ENCODE measurements around the gene RAB3D. TPM values are rescaled to one million over a fixed set of nuclear protein-coding genes. Genes with fewer than 3 reads are reported as not detected.
"Not testable (repeated sequence)": the region's sequence is repeated elsewhere in the genome, so short reads cannot be mapped to it uniquely, and the experiment has no call there.

The RAB3D gene
- polyA plus RNA-seq (2012; ENCODE audit: insufficient read depth, insufficient read length) = 1.3 TPM

- peak; percentile 82 for DNase-seq (ENCODE audit: low read depth, low spot score)
These were observed at the start of gene RAB3D for GRCh38 chr19:11339254-11340098. Gene RAB3D (minus strand): TSS chr19:11339657. CDS start chr19:11337399, 2,258 bp downstream.

GRCh38 chr19:11387162-11388034, 47.9 kb upstream of the RAB3D start:
- no peak overlapping the region for H3K4me3 ChIP-seq (ENCODE audit: low read length)
- DNase-seq (ENCODE audit: low read depth, low spot score) = no peak

More at GRCh38 chr19:11339254-11340098, at the start of gene RAB3D:
- peak within 1 kb of the TSS; percentile 59 for H3K4me3 ChIP-seq (ENCODE audit: low read length)

GRCh38 chr19:11384778-11385129, 45.3 kb upstream of the RAB3D start:
- no peak for DNase-seq (ENCODE audit: low read depth, low spot score)
- H3K4me3 ChIP-seq (ENCODE audit: low read length) = no peak overlapping the region

- H3K4me3 ChIP-seq (ENCODE audit: low read length) = no peak overlapping the region
- DNase-seq (ENCODE audit: low read depth, low spot score) = no peak
These were observed 44.2 kb upstream of the RAB3D start for GRCh38 chr19:11383706-11384048.

GRCh38 chr19:11382898-11383705, 43.6 kb upstream of the RAB3D start:
- DNase-seq (ENCODE audit: low read depth, low spot score) = no peak
- H3K4me3 ChIP-seq (ENCODE audit: low read length) = peak overlapping the region; percentile 37

- DNase-seq (ENCODE audit: low read depth, low spot score) = peak; percentile 98
- H3K4me3 ChIP-seq (ENCODE audit: low read length) = peak overlapping the region; percentile 76
These were observed 41.4 kb upstream of the RAB3D start for GRCh38 chr19:11380653-11381537.

- H3K4me3 ChIP-seq (ENCODE audit: low read length) = peak overlapping the region; percentile 76
These were observed 40.4 kb upstream of the RAB3D start for GRCh38 chr19:11379857-11380350.

GRCh38 chr19:11379269-11379845, 39.9 kb upstream of the RAB3D start:
- H3K4me3 ChIP-seq (ENCODE audit: low read length); DNase-seq (ENCODE audit: low read depth, low spot score): not testable (repeated sequence)

More at GRCh38 chr19:11379857-11380350, 40.4 kb upstream of the RAB3D start:
- DNase-seq (ENCODE audit: low read depth, low spot score) = no peak

GRCh38 chr19:11378319-11379189, 39.1 kb upstream of the RAB3D start:
- DNase-seq (ENCODE audit: low read depth, low spot score) = no peak
- H3K4me3 ChIP-seq (ENCODE audit: low read length) = no peak overlapping the region

GRCh38 chr19:11377756-11378155, 38.3 kb upstream of the RAB3D start:
- H3K4me3 ChIP-seq (ENCODE audit: low read length) = no peak overlapping the region
- DNase-seq (ENCODE audit: low read depth, low spot score) = no peak

- peak overlapping the region; percentile 7; the same call in 1 of the 2 replicates for H3K4me3 ChIP-seq (ENCODE audit: low read length)
- DNase-seq (ENCODE audit: low read depth, low spot score) = no peak
These were observed 37.8 kb upstream of the RAB3D start for GRCh38 chr19:11377237-11377636.

GRCh38 chr19:11375143-11375948, 35.9 kb upstream of the RAB3D start:
- peak; percentile 68 for DNase-seq (ENCODE audit: low read depth, low spot score)
- peak overlapping the region; percentile 64 for H3K4me3 ChIP-seq (ENCODE audit: low read length)

GRCh38 chr19:11374433-11375142, 35.1 kb upstream of the RAB3D start, which contains the start of gene SWSAP1:
Gene SWSAP1 (plus strand): TSS chr19:11374666. CDS start chr19:11374681, 15 bp downstream.
- peak within 1 kb of the TSS; percentile 64 for H3K4me3 ChIP-seq (ENCODE audit: low read length)
- peak; percentile 99 for DNase-seq (ENCODE audit: low read depth, low spot score)

GRCh38 chr19:11373885-11374432, 34.5 kb upstream of the RAB3D start:
- no peak for DNase-seq (ENCODE audit: low read depth, low spot score)

More at GRCh38 chr19:11373885-11374432, 34.5 kb upstream of the RAB3D start:
- peak overlapping the region; percentile 64 for H3K4me3 ChIP-seq (ENCODE audit: low read length)
